ENCODE results near the gene CLN5. TPM values are rescaled to one million over a fixed set of nuclear protein-coding genes. Genes with fewer than 3 reads are reported as not detected.

Gene CLN5
- total RNA-seq, 1 experiment from 2014 or later: 20.1 TPM

DNA sequence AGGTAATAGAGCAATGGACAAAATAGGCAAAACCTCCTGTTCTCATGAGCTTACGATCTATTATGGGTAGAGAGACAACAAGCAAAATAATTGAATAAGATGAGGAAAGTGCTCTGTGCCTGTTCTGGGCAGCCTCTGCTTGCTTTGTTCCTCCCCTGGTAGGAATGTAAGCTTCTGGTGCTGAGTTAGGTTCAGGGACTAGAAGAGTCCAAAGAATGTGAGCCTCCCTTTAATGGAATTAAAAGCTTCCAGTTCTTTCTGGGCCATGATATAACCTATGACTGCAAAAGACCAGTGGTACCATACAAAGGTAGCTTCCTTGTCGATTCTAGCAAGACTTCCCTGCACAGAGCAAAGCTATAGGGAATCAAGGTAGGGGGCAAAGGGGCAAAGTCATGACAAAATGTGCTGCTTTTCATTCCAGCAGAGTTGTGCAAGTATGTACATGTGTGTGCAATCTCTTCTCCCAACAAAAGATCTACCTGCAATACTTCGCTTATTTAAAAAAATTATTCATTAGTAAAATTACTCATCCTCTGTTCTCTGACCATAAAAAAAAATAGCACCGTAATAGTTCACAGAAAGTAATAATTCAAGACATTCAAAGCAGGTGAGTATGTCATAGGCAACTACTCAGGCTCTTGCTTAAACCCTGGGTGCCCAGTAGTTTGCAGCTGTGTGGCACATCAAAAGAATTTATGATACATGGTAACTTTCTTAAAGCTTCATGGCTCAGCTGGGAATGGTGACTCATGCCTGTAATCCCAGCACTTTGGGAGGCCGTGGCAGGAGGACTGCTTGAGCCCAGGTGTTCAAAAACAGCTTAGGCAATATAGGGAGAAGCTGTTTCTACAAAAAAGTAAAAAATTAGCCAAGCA lies 22.2 kb upstream of the CLN5 start:
- Histone ChIP-seq H3K4me1 (peaks cover 50% of the 10 kb centered on the region), H3K9me3 (no peaks in the 10 kb centered on the region), H3K36me3 (ENCODE audit: control insufficient read depth, insufficient read depth, low read length) (no peaks in the 10 kb centered on the region), H3K27me3 (replicated peaks; ENCODE audit: control insufficient read depth, insufficient read depth, low read length) (no peaks in the 10 kb centered on the region), H3K4me3 (ENCODE audit: low read depth, low read length) (no peak overlapping the region)
- DNase-seq: peak in 1 of 2 experiments; percentile 18
- Mint-ChIP-seq H3K36me3 (ENCODE audit: insufficient read depth, unreplicated experiment) (no peaks in the 10 kb centered on the region), H3K27ac (ENCODE audit: unreplicated experiment) (no peak overlapping the region), H3K27me3 (ENCODE audit: insufficient read depth, unreplicated experiment) (no peaks in the 10 kb centered on the region), H3K4me3 (ENCODE audit: unreplicated experiment) (no peak overlapping the region), H3K9me3 (ENCODE audit: unreplicated experiment) (no peaks in the 10 kb centered on the region), H3K4me1 (ENCODE audit: low read depth, unreplicated experiment) (peaks cover 21% of the 10 kb centered on the region)
- no TSS peak for BruUV-seq (replicated peaks)
- TF ChIP-seq, protein P1, sequence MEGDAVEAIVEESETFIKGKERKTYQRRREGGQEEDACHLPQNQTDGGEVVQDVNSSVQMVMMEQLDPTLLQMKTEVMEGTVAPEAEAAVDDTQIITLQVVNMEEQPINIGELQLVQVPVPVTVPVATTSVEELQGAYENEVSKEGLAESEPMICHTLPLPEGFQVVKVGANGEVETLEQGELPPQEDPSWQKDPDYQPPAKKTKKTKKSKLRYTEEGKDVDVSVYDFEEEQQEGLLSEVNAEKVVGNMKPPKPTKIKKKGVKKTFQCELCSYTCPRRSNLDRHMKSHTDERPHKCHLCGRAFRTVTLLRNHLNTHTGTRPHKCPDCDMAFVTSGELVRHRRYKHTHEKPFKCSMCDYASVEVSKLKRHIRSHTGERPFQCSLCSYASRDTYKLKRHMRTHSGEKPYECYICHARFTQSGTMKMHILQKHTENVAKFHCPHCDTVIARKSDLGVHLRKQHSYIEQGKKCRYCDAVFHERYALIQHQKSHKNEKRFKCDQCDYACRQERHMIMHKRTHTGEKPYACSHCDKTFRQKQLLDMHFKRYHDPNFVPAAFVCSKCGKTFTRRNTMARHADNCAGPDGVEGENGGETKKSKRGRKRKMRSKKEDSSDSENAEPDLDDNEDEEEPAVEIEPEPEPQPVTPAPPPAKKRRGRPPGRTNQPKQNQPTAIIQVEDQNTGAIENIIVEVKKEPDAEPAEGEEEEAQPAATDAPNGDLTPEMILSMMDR (IDR thresholded peaks at IDR 0.05; ENCODE audit: insufficient read depth in 1 of 2, low read depth in 1 of 2, low read length in 1 of 2, severe bottlenecking in 1 of 2, unreplicated experiment in 1 of 2): no peak
- ChIA-PET CTCF (interaction anchor here (0.6 to 0.7 kb wide), 3 partner anchors 22 to 1868 kb away, joined by 5 to 20 read pairs (median 8); partner anchors contain the start of gene CLN5), POLR2A (interaction anchor here (0.5 to 0.6 kb wide), 2 partner anchors 28 to 1209 kb away, joined by 3 read pairs; no protein-coding TSS in a partner anchor)
- intact Hi-C loops (cut with micrococcal nuclease; ENCODE audit: unreplicated experiment): no loop called here

DNA sequence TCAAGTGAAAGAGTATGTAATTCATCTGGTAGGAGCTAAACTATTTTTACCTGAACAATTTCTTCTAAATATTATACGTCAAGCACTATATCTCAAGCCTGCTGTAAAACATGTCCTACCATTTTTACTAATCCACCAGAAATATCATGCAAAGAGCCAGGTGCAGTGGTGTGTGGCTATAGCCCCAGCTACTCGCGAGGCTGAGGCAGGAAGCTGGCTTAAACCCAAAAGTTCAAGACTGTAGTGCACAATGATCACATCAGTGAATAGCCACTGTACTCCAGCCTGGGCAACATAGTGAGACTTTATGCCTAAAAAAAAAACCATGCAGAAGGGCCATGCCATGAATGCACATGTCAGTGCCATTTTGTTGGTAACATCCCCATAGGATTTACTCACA lies 20.7 kb upstream of the CLN5 start:
- POLR2A ChIA-PET: no interaction called here
- no TSS peak for BruUV-seq (replicated peaks)
- Mint-ChIP-seq H3K27me3 (ENCODE audit: insufficient read depth, unreplicated experiment) (no peaks in the 10 kb centered on the region), H3K4me3 (ENCODE audit: unreplicated experiment) (no peak overlapping the region), H3K36me3 (ENCODE audit: insufficient read depth, unreplicated experiment) (no peaks in the 10 kb centered on the region), H3K27ac (ENCODE audit: unreplicated experiment) (no peak overlapping the region), H3K4me1 (ENCODE audit: low read depth, unreplicated experiment) (peaks cover 15% of the 10 kb centered on the region), H3K9me3 (ENCODE audit: unreplicated experiment) (no peaks in the 10 kb centered on the region)
- Histone ChIP-seq H3K36me3 (ENCODE audit: control insufficient read depth, insufficient read depth, low read length) (no peaks in the 10 kb centered on the region), H3K4me1 (peaks cover 45% of the 10 kb centered on the region), H3K9me3 (no peaks in the 10 kb centered on the region), H3K4me3 (ENCODE audit: low read depth, low read length) (no peak overlapping the region), H3K27me3 (replicated peaks; ENCODE audit: control insufficient read depth, insufficient read depth, low read length) (no peaks in the 10 kb centered on the region)
- intact Hi-C loops (cut with micrococcal nuclease; ENCODE audit: unreplicated experiment): no loop called here
- CTCF ChIA-PET: no interaction called here
- DNase-seq: no peak
- TF ChIP-seq, protein P1 (IDR thresholded peaks at IDR 0.05; ENCODE audit: insufficient read depth in 1 of 2, low read depth in 1 of 2, low read length in 1 of 2, severe bottlenecking in 1 of 2, unreplicated experiment in 1 of 2): no peak

DNA sequence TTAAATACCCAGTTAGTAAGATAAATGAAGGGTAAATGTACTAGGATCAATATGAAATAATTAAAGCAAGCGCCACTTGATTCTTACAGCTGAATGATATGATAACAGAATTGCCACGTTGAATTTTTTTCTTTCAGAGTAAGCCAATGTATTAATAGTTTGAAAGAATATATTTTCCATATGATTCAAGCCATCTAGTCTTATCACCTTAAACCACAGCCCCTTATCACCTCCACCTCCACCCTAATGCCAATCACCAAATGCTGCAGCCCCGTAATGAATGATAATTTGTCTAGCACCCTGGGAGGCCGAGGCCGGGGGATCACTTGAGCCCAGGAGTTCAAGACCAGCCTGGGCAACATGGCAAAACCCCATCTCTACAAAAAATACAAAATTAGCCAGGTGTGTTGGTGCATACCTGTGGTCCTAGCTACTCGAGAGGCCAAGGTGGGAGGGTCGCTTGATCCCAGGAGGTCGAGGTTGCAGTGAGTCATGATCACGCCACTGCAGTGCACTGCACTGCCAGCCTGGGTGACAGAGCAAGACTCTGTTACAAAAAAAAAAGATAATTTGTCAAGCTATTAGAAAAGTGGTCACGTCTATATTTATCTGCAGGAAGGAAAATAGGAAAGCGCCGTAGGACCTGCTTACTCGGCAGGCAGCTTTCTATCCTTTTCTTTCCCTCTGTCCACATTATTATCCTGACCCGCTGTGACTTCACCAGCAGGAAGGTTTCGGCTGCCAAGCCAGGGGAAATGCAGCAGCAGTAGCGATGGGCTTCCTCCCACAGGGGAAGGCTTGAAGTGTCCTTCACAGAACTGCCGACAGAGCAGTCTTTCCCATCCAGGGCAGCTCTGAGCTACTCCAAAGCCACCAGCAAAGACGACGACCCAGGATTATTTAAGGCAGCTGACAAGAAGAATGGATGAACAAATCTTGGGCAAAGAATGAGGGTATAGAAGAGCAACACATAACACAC lies 19.7 kb upstream of the CLN5 start:
- CTCF ChIA-PET: no interaction called here
- POLR2A ChIA-PET: no interaction called here
- no TSS peak for BruUV-seq (replicated peaks)
- Mint-ChIP-seq H3K27me3 (ENCODE audit: insufficient read depth, unreplicated experiment) (no peaks in the 10 kb centered on the region), H3K4me1 (ENCODE audit: low read depth, unreplicated experiment) (peaks cover 6% of the 10 kb centered on the region), H3K36me3 (ENCODE audit: insufficient read depth, unreplicated experiment) (no peaks in the 10 kb centered on the region), H3K4me3 (ENCODE audit: unreplicated experiment) (no peak overlapping the region), H3K27ac (ENCODE audit: unreplicated experiment) (no peak overlapping the region), H3K9me3 (ENCODE audit: unreplicated experiment) (no peaks in the 10 kb centered on the region)
- Histone ChIP-seq H3K9me3 (no peaks in the 10 kb centered on the region), H3K27me3 (replicated peaks; ENCODE audit: control insufficient read depth, insufficient read depth, low read length) (no peaks in the 10 kb centered on the region), H3K36me3 (ENCODE audit: control insufficient read depth, insufficient read depth, low read length) (no peaks in the 10 kb centered on the region), H3K4me3 (ENCODE audit: low read depth, low read length) (no peak overlapping the region), H3K4me1 (peaks cover 36% of the 10 kb centered on the region)
- intact Hi-C loops (cut with micrococcal nuclease; ENCODE audit: unreplicated experiment): no loop called here
- no peak for DNase-seq
- TF ChIP-seq, protein P1 (IDR thresholded peaks at IDR 0.05; ENCODE audit: insufficient read depth in 1 of 2, low read depth in 1 of 2, low read length in 1 of 2, severe bottlenecking in 1 of 2, unreplicated experiment in 1 of 2): no peak
